ENCODE data around the gene C1QTNF7. TPM values are rescaled to one million over a fixed set of nuclear protein-coding genes. Genes with fewer than 3 reads are reported as not detected.

Gene C1QTNF7
- total RNA-seq, 2 experiments from 2014 or later = not detected

DNA sequence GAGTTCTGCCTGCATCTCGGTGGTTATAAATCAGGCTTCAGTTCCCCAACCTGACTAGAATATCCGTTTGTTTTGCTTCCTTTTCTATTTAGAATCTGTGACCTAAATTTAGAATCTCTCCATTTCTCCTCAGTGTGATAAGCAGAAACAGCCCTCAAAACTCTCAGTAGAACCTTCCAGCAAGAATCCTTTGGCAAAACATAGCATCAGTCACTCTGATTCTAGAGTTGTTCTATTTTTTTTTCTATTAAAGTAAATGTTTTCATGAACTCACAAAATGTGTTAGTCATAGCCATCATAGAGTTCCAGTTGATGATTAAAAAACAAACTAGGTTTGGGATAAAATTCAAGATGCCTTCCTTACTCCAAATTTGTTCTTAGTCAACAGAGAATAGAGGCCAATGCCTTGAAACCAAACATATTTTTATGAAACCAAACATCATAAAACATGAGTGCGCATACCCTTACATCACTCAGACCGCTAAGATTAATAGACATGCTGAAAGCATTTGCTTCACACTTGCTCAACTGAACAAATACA, 13.2 kb upstream of the C1QTNF7 start:
- ATAC-seq (no peak), DNase-seq (no peak)
- Mint-ChIP-seq H3K27ac (no peak overlapping the region), H3K4me3 (no peak overlapping the region), H3K9me3 (ENCODE audit: insufficient read depth) (no peaks in the 10 kb centered on the region), H3K27me3 (ENCODE audit: low read depth) (no peaks in the 10 kb centered on the region), H3K4me1 (ENCODE audit: low read depth) (peaks cover 34% of the 10 kb centered on the region), H3K36me3 (ENCODE audit: low read depth) (no peaks in the 10 kb centered on the region)
- POLR2A ChIA-PET = no interaction called here
- CTCF ChIA-PET = interaction anchor here (1.5 to 1.8 kb wide), 2 partner anchors 18 to 43 kb away, joined by 6 to 9 read pairs; no protein-coding TSS in a partner anchor

GRCh38 chr4:15416357-15417232, 11.2 kb upstream of the C1QTNF7 start:
- ChIA-PET POLR2A (no interaction called here), CTCF (interaction anchor here (0.7 kb wide), 1 partner anchor 20 kb away, joined by 3 read pairs; no protein-coding TSS in a partner anchor)
- Mint-ChIP-seq H3K4me1 (ENCODE audit: low read depth) (peaks cover 19% of the 10 kb centered on the region), H3K4me3 (no peak overlapping the region), H3K9me3 (ENCODE audit: insufficient read depth) (no peaks in the 10 kb centered on the region), H3K27ac (no peak overlapping the region), H3K27me3 (ENCODE audit: low read depth) (peaks cover 2% of the 10 kb centered on the region), H3K36me3 (ENCODE audit: low read depth) (no peaks in the 10 kb centered on the region)
- DNase-seq (no peak), ATAC-seq (no peak)

DNA sequence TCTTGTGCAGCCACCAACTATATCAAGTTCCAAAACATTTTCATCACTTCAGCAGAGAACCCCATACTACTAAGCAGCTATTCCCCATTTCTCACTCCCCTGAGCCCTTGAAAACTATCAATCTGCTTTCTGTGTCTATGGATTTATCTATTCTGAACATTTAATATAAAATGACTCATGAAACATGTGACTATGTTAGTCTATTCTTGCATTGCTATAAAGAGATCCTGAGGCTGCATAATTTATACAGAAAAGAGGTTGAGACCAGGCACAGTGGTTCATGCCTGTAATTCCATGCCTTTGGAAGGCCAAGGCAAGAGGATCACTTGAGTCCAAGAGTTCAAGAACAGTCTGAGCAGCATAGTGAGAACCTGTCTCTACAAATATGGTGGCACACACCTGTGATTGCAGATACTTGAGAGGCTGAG, 10.6 kb upstream of the C1QTNF7 start:
- CTCF ChIA-PET = interaction anchor here (0.7 kb wide), 1 partner anchor 21 kb away, joined by 3 read pairs; no protein-coding TSS in a partner anchor

DNA sequence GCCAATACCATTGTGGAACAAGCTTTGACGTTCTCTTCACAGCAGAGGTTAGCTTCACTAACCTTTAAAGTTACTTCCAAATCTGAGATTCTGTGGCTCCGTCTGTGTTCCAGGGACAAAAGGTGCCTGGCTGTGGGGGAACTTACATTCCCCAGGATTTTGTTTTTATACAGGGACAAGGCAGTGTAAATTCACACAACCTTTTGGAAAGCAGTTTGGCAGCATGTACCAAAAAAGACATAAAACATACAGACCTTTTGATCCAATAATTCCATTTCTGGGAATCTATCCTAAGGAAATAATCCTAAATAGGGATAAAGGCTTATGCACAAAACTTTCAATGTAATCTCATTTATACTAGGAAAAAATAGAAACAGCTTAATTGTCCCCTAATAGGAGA, 8.9 kb upstream of the C1QTNF7 start:
- Mint-ChIP-seq H3K4me3 (no peak overlapping the region), H3K27ac (no peak overlapping the region), H3K27me3 (ENCODE audit: low read depth) (peaks cover 2% of the 10 kb centered on the region), H3K4me1 (ENCODE audit: low read depth) (peaks cover 5% of the 10 kb centered on the region), H3K36me3 (ENCODE audit: low read depth) (no peaks in the 10 kb centered on the region), H3K9me3 (ENCODE audit: insufficient read depth) (no peaks in the 10 kb centered on the region)
- ATAC-seq = no peak
- POLR2A ChIA-PET = no interaction called here
- DNase-seq = no peak
- CTCF ChIA-PET = no interaction called here

More for the DNA sequence above, 10.6 kb upstream of the C1QTNF7 start:
- no peak for DNase-seq
- POLR2A ChIA-PET = no interaction called here
- ATAC-seq = no peak
- Mint-ChIP-seq H3K36me3 (ENCODE audit: low read depth) (no peaks in the 10 kb centered on the region), H3K27ac (no peak overlapping the region), H3K4me3 (no peak overlapping the region), H3K9me3 (ENCODE audit: insufficient read depth) (no peaks in the 10 kb centered on the region), H3K4me1 (ENCODE audit: low read depth) (peaks cover 19% of the 10 kb centered on the region), H3K27me3 (ENCODE audit: low read depth) (peaks cover 2% of the 10 kb centered on the region)

DNA sequence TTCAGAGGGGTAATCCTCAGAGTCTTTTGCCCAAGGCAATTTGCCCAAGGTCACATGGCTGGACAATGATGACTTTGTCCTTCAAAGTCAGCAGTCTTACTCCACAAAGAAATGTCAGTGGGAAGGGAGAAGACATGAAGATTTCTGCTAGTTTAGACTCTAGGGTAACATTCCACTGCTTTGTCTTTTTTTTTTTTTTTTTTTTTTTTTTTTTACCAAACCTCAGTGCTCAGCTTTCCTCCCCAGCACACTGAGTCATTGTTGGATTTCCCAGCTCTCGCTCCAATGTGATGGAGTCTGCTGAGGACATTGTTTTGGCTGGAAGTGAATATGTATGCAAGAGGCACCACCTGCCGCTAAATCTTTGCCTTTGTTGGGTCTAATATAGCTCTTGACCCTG, 7.2 kb upstream of the C1QTNF7 start:
- DNase-seq (no peak), ATAC-seq (no peak)
- H3K4me3 Mint-ChIP-seq = no peak overlapping the region
- ChIA-PET CTCF (no interaction called here), POLR2A (interaction anchor here (0.6 kb wide), 1 partner anchor 22 kb away, joined by 3 read pairs; no protein-coding TSS in a partner anchor)
- H3K27ac Mint-ChIP-seq = no peak overlapping the region
- H3K9me3 Mint-ChIP-seq (ENCODE audit: insufficient read depth) = no peaks in the 10 kb centered on the region
- H3K27me3 Mint-ChIP-seq (ENCODE audit: low read depth) = peaks cover 2% of the 10 kb centered on the region
- H3K4me1 Mint-ChIP-seq (ENCODE audit: low read depth) = peaks cover 5% of the 10 kb centered on the region
- H3K36me3 Mint-ChIP-seq (ENCODE audit: low read depth) = no peaks in the 10 kb centered on the region

GRCh38 chr4:15423285-15423711, 4.5 kb upstream of the C1QTNF7 start:
- peaks cover 2% of the 10 kb centered on the region for H3K27me3 Mint-ChIP-seq (ENCODE audit: low read depth)
- DNase-seq (no peak), ATAC-seq (no peak)
- no peaks in the 10 kb centered on the region for H3K36me3 Mint-ChIP-seq (ENCODE audit: low read depth)
- peaks cover 5% of the 10 kb centered on the region for H3K4me1 Mint-ChIP-seq (ENCODE audit: low read depth)
- H3K9me3 Mint-ChIP-seq (ENCODE audit: insufficient read depth) = no peaks in the 10 kb centered on the region
- no peak overlapping the region for H3K27ac Mint-ChIP-seq
- POLR2A ChIA-PET = no interaction called here
- CTCF ChIA-PET = no interaction called here
- H3K4me3 Mint-ChIP-seq = no peak overlapping the region

GRCh38 chr4:15425520-15425919, 2.3 kb upstream of the C1QTNF7 start:
- DNase-seq (no peak), ATAC-seq (no peak)
- Mint-ChIP-seq H3K27me3 (ENCODE audit: low read depth) (peaks cover 2% of the 10 kb centered on the region), H3K27ac (no peak overlapping the region), H3K9me3 (ENCODE audit: insufficient read depth) (no peaks in the 10 kb centered on the region), H3K4me1 (ENCODE audit: low read depth) (peaks cover 5% of the 10 kb centered on the region), H3K36me3 (ENCODE audit: low read depth) (no peaks in the 10 kb centered on the region), H3K4me3 (no peak overlapping the region)
- ChIA-PET CTCF (interaction anchor here (0.6 to 1.5 kb wide), 3 partner anchors 12 to 56 kb away, joined by 3 read pairs; no protein-coding TSS in a partner anchor), POLR2A (no interaction called here)

- ATAC-seq (no peak), DNase-seq (no peak)
- H3K9me3 Mint-ChIP-seq (ENCODE audit: insufficient read depth) = no peaks in the 10 kb centered on the region
- H3K27ac Mint-ChIP-seq = no peak overlapping the region
- ChIA-PET CTCF (interaction anchor here (0.7 to 2.1 kb wide), 2 partner anchors 30 kb away, joined by 3 to 6 read pairs; no protein-coding TSS in a partner anchor), POLR2A (no interaction called here)
- H3K4me3 Mint-ChIP-seq = no peak overlapping the region
- H3K36me3 Mint-ChIP-seq (ENCODE audit: low read depth) = no peaks in the 10 kb centered on the region
- peaks cover 5% of the 10 kb centered on the region for H3K4me1 Mint-ChIP-seq (ENCODE audit: low read depth)
- H3K27me3 Mint-ChIP-seq (ENCODE audit: low read depth) = no peaks in the 10 kb centered on the region
Observed at GRCh38 chr4:15427161-15427560, 672 bp upstream of the C1QTNF7 start.

- H3K4me1 Mint-ChIP-seq (ENCODE audit: low read depth) = peaks cover 5% of the 10 kb centered on the region
- no peaks in the 10 kb centered on the region for H3K9me3 Mint-ChIP-seq (ENCODE audit: insufficient read depth)
- H3K27ac Mint-ChIP-seq = no peak overlapping the region
- H3K4me3 Mint-ChIP-seq = no peak overlapping the region
- no peaks in the 10 kb centered on the region for H3K36me3 Mint-ChIP-seq (ENCODE audit: low read depth)
- ChIA-PET CTCF (no interaction called here), POLR2A (no interaction called here)
- DNase-seq = no peak
- no peaks in the 10 kb centered on the region for H3K27me3 Mint-ChIP-seq (ENCODE audit: low read depth)
- no peak for ATAC-seq
Observed at GRCh38 chr4:15428611-15429010, 778 bp downstream of the C1QTNF7 start.

- ATAC-seq = no peak
- H3K4me3 Mint-ChIP-seq = no peak overlapping the region
- CTCF ChIA-PET = no interaction called here
Observed at GRCh38 chr4:15434091-15434490, 6.3 kb downstream of the C1QTNF7 start.

DNA sequence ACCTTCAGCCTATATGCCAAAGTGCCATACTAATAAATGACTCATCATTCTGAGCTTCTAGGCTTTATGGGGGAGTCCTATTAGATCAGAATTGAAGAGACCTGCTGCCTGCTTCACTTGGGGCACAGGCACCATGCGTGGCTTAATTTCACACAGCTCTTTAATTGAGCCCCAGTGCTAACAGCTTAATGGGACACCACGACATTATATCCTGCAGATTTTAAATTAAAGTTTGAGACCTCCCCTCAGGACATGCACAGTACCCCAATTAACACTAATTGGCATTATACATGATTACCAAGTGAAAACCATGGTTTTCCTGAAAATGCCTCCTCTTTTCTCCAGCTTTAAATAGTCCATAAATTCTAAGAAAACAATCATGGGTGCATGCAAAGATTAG, 6.8 kb downstream of the C1QTNF7 start:
- POLR2A ChIA-PET = no interaction called here
- no peaks in the 10 kb centered on the region for H3K9me3 Mint-ChIP-seq (ENCODE audit: insufficient read depth)
- no peaks in the 10 kb centered on the region for H3K27me3 Mint-ChIP-seq (ENCODE audit: low read depth)
- no peak overlapping the region for H3K27ac Mint-ChIP-seq
- no peaks in the 10 kb centered on the region for H3K4me1 Mint-ChIP-seq (ENCODE audit: low read depth)
- ATAC-seq (no peak), DNase-seq (no peak)
- no peak overlapping the region for H3K4me3 Mint-ChIP-seq
- H3K36me3 Mint-ChIP-seq (ENCODE audit: low read depth) = no peaks in the 10 kb centered on the region
- CTCF ChIA-PET = no interaction called here

More at GRCh38 chr4:15434091-15434490, 6.3 kb downstream of the C1QTNF7 start:
- Mint-ChIP-seq H3K27me3 (ENCODE audit: low read depth) (no peaks in the 10 kb centered on the region), H3K4me1 (ENCODE audit: low read depth) (no peaks in the 10 kb centered on the region), H3K36me3 (ENCODE audit: low read depth) (no peaks in the 10 kb centered on the region), H3K9me3 (ENCODE audit: insufficient read depth) (no peaks in the 10 kb centered on the region), H3K27ac (no peak overlapping the region)
- POLR2A ChIA-PET = no interaction called here
- DNase-seq = no peak

DNA sequence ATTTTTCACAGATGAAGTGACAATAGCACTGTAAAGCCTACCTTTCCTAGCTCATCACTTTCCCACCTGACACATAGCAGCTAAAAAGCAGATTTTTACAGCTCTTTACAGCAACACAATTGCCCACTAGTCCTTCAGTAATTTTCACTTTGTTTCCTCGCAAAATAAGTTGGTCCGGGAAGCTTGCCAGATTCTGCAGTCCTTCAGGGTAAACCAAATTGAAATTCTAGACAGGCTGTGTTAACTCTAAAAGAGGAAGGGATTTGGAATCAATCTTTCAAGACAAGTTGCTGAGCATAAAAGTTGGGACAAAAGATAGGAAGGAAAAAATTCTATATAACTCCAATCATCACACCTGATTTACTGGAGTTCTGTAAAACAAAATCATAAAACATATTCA, 8.7 kb downstream of the C1QTNF7 start:
- ATAC-seq = no peak
- ChIA-PET POLR2A (no interaction called here), CTCF (interaction anchor here (1.1 to 1.5 kb wide), 2 partner anchors 12 to 21 kb away, joined by 3 to 4 read pairs; no protein-coding TSS in a partner anchor)
- Mint-ChIP-seq H3K9me3 (ENCODE audit: insufficient read depth) (no peaks in the 10 kb centered on the region), H3K36me3 (ENCODE audit: low read depth) (no peaks in the 10 kb centered on the region), H3K27ac (no peak overlapping the region), H3K4me1 (ENCODE audit: low read depth) (no peaks in the 10 kb centered on the region), H3K27me3 (ENCODE audit: low read depth) (no peaks in the 10 kb centered on the region), H3K4me3 (no peak overlapping the region)
- DNase-seq = no peak

Measured in activated CD8-positive, alpha-beta T cell treated with anti-CD3 and anti-CD28 coated beads, Interleukin-2, amount 10 ng/mL, durations not matched to agents 7 days and 5 days (primary cell).